Measurements from ENCODE around the gene TRIM69.
"Not testable (repeated sequence)": the region's sequence is repeated elsewhere in the genome, so short reads cannot be mapped to it uniquely, and the experiment has no call there.

DNA sequence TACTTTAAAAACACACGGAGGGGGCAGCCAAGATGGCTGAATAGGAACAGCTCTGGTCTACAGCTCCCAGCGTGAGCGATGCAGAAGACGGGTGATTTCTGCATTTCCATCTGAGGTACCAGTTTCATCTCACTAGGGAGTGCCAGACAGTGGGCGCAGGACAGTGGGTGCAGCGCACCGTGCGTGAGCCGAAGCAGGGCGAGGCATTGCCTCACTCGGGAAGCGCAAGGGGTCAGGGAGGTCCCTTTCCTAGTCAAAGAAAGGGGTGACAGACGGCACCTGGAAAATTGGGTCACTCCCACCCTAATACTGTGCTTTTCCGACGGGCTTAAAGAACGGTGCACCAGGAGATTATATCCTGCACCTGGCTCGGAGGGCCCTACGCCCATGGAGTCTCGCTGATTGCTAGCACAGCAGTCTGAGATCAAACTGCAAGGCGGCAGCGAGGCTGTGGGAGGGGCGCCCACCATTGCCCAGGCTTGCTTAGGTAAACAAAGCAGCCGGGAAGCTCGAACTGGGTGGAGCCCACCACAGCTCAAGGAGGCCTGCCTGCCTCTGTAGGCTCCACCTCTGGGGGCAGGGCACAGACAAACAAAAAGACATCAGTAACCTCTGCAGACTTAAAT is 3.0 kb downstream of the TRIM69 start:
- TF ChIP-seq, protein P1, sequence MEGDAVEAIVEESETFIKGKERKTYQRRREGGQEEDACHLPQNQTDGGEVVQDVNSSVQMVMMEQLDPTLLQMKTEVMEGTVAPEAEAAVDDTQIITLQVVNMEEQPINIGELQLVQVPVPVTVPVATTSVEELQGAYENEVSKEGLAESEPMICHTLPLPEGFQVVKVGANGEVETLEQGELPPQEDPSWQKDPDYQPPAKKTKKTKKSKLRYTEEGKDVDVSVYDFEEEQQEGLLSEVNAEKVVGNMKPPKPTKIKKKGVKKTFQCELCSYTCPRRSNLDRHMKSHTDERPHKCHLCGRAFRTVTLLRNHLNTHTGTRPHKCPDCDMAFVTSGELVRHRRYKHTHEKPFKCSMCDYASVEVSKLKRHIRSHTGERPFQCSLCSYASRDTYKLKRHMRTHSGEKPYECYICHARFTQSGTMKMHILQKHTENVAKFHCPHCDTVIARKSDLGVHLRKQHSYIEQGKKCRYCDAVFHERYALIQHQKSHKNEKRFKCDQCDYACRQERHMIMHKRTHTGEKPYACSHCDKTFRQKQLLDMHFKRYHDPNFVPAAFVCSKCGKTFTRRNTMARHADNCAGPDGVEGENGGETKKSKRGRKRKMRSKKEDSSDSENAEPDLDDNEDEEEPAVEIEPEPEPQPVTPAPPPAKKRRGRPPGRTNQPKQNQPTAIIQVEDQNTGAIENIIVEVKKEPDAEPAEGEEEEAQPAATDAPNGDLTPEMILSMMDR (conservative IDR thresholded peaks at IDR 0.05 in 1 of 2, IDR thresholded peaks at IDR 0.05 in 1 of 2; ENCODE audit: extremely low read depth in 1 of 2, insufficient read depth in 1 of 2, low read depth in 1 of 2, low read length in 2 of 2): not testable (repeated sequence)
- not testable (repeated sequence) for TF ChIP-seq EZH2 (IDR thresholded peaks at IDR 0.05; ENCODE audit: borderline replicate concordance, low read length)

Measured in mammary epithelial cell (primary cell).